Measurements from ENCODE around the gene ANAPC15.

ANAPC15 gene

GRCh38 chr11:72112143-72112977, at the start of gene ANAPC15:
Gene ANAPC15, minus strand, starts transcription at chr11:72112695. Its CDS starts 1,419 bp downstream, at chr11:72111276.
- no peaks in the 10 kb centered on the region for H4K20me1 ChIP-seq (ENCODE audit: low read depth, low read length)
- H3F3A ChIP-seq (ENCODE audit: insufficient read depth) = no peaks in the 10 kb centered on the region; the same call in 1 of the 2 replicates
- peak within 1 kb of the TSS; percentile 85 for H3K27ac ChIP-seq (ENCODE audit: low read depth, low read length)
- H3K4me2 ChIP-seq (ENCODE audit: low read depth, low read length, poor library complexity, severe bottlenecking) = peak within 1 kb of the TSS; percentile 97
- no peaks in the 10 kb centered on the region; the same call in 1 of the 2 replicates for H3K79me2 ChIP-seq (ENCODE audit: insufficient read depth, low read length)
- H3K4me3 ChIP-seq (ENCODE audit: insufficient read depth, low read length, poor library complexity, severe bottlenecking) = peak within 1 kb of the TSS; percentile 75
- H2AFZ ChIP-seq (ENCODE audit: low read depth, low read length, severe bottlenecking) = peak within 1 kb of the TSS; percentile 60
- TF ChIP-seq CTCF (IDR thresholded peaks at IDR 0.05; ENCODE audit: insufficient read depth, low read length, poor library complexity, severe bottlenecking) (no peak), EZH2phosphoT487 (conservative IDR thresholded peaks at IDR 0.05; ENCODE audit: low read length) (no peak)
- no peaks in the 10 kb centered on the region for H3K9me3 ChIP-seq (ENCODE audit: insufficient read depth, low read length)
- H3K27me3 ChIP-seq (ENCODE audit: low read length) = no peaks in the 10 kb centered on the region
- H3K9me2 ChIP-seq (replicated peaks; ENCODE audit: insufficient read depth, low read length) = no peaks in the 10 kb centered on the region
- H3K9ac ChIP-seq (ENCODE audit: low read length) = peak within 1 kb of the TSS; percentile 80
- H3K36me3 ChIP-seq (ENCODE audit: low read length) = no peaks in the 10 kb centered on the region

GRCh38 chr11:72160319-72160718, 47.8 kb upstream of the ANAPC15 start:
- Histone ChIP-seq H4K20me1 (ENCODE audit: low read depth, low read length) (no peaks in the 10 kb centered on the region), H3K9me3 (ENCODE audit: insufficient read depth, low read length) (no peaks in the 10 kb centered on the region), H3K4me2 (ENCODE audit: low read depth, low read length, poor library complexity, severe bottlenecking) (no peak overlapping the region), H3K9ac (ENCODE audit: low read length) (no peak overlapping the region), H3K79me2 (ENCODE audit: insufficient read depth, low read length) (no peaks in the 10 kb centered on the region), H3F3A (ENCODE audit: insufficient read depth) (no peaks in the 10 kb centered on the region), H3K27me3 (ENCODE audit: low read length) (no peaks in the 10 kb centered on the region), H3K9me2 (replicated peaks; ENCODE audit: insufficient read depth, low read length) (no peaks in the 10 kb centered on the region), H3K27ac (ENCODE audit: low read depth, low read length) (no peak overlapping the region), H2AFZ (ENCODE audit: low read depth, low read length, severe bottlenecking) (no peak overlapping the region), H3K36me3 (ENCODE audit: low read length) (no peaks in the 10 kb centered on the region), H3K4me3 (ENCODE audit: insufficient read depth, low read length, poor library complexity, severe bottlenecking) (no peak overlapping the region)
- no peak for TF ChIP-seq CTCF (IDR thresholded peaks at IDR 0.05; ENCODE audit: insufficient read depth, low read length, poor library complexity, severe bottlenecking)
- TF ChIP-seq EZH2phosphoT487 (conservative IDR thresholded peaks at IDR 0.05; ENCODE audit: low read length) = no peak

- Histone ChIP-seq H2AFZ (ENCODE audit: low read depth, low read length, severe bottlenecking) (no peak overlapping the region), H3K4me2 (ENCODE audit: low read depth, low read length, poor library complexity, severe bottlenecking) (no peak overlapping the region), H3K9ac (ENCODE audit: low read length) (no peak overlapping the region), H3K79me2 (ENCODE audit: insufficient read depth, low read length) (no peaks in the 10 kb centered on the region), H3K9me2 (replicated peaks; ENCODE audit: insufficient read depth, low read length) (no peaks in the 10 kb centered on the region), H3K27me3 (ENCODE audit: low read length) (no peaks in the 10 kb centered on the region), H3K4me3 (ENCODE audit: insufficient read depth, low read length, poor library complexity, severe bottlenecking) (no peak overlapping the region), H3K27ac (ENCODE audit: low read depth, low read length) (no peak overlapping the region), H3F3A (ENCODE audit: insufficient read depth) (no peaks in the 10 kb centered on the region), H4K20me1 (ENCODE audit: low read depth, low read length) (no peaks in the 10 kb centered on the region), H3K9me3 (ENCODE audit: insufficient read depth, low read length) (no peaks in the 10 kb centered on the region), H3K36me3 (ENCODE audit: low read length) (no peaks in the 10 kb centered on the region)
- TF ChIP-seq CTCF (IDR thresholded peaks at IDR 0.05; ENCODE audit: insufficient read depth, low read length, poor library complexity, severe bottlenecking) (no peak), EZH2phosphoT487 (conservative IDR thresholded peaks at IDR 0.05; ENCODE audit: low read length) (no peak)
These were observed 44.6 kb upstream of the ANAPC15 start for GRCh38 chr11:72157131-72157530.

Data from SU-DHL-6 (cell line).